ENCODE data around the gene PSMC4. TPM values are rescaled to one million over a fixed set of nuclear protein-coding genes. Genes with fewer than 3 reads are reported as not detected.
A peak's percentile ranks its signal among the peaks of the same experiment; 100 is the strongest.

PSMC4 gene
- total RNA-seq, 1 donor from 2014 or later: 101 TPM

DNA sequence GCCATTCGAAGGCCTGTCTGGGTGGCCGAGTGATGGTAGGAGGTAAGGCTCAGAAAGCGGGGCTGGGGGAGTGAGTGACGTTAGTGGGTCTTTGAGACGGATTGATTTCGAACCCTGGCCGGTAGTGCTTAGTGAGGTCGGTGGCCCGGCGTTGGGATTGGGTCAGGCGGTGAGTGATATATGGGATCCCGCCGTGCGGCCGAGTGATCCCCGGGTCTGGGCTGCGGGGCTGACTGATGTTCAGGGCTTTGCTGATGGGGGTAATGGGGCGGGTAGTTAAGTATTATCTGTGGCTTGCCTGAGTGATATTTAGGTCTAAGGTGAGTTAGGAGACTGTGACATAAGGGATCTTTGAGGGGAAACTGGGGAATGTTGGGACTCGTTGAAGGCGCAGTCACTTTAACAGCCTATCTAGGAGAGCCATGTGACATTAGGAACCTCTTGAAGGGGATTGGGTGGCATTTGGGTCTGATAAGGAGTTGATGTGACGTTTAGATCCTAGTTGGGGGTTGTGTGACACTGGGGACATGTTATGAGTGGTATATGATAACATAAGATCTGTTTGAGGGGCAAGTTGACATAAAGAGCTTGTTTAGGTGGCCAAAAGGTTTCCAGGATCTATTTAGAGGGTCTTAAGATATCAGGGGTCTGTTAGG is 543 bp downstream of the PSMC4 start:
- peak; percentile 11 for DNase-seq (ENCODE audit: low spot score)
- TF ChIP-seq, protein P1, sequence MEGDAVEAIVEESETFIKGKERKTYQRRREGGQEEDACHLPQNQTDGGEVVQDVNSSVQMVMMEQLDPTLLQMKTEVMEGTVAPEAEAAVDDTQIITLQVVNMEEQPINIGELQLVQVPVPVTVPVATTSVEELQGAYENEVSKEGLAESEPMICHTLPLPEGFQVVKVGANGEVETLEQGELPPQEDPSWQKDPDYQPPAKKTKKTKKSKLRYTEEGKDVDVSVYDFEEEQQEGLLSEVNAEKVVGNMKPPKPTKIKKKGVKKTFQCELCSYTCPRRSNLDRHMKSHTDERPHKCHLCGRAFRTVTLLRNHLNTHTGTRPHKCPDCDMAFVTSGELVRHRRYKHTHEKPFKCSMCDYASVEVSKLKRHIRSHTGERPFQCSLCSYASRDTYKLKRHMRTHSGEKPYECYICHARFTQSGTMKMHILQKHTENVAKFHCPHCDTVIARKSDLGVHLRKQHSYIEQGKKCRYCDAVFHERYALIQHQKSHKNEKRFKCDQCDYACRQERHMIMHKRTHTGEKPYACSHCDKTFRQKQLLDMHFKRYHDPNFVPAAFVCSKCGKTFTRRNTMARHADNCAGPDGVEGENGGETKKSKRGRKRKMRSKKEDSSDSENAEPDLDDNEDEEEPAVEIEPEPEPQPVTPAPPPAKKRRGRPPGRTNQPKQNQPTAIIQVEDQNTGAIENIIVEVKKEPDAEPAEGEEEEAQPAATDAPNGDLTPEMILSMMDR (IDR thresholded peaks at IDR 0.05; ENCODE audit: unreplicated experiment): no peak
- Mint-ChIP-seq H3K4me1 (ENCODE audit: unreplicated experiment) (peaks cover 16% of the 10 kb centered on the region), H3K27me3 (ENCODE audit: unreplicated experiment) (peaks cover 15% of the 10 kb centered on the region), H3K36me3 (ENCODE audit: low read depth, unreplicated experiment) (peaks cover 20% of the 10 kb centered on the region), H3K4me3 (ENCODE audit: unreplicated experiment) (peak overlapping the region; percentile 97), H3K9me3 (ENCODE audit: unreplicated experiment) (no peaks in the 10 kb centered on the region), H3K27ac (ENCODE audit: unreplicated experiment) (peak overlapping the region; percentile 93)

GRCh38 chr19:39974377-39975155 is 3.6 kb downstream of the PSMC4 start:
- peaks cover 32% of the 10 kb centered on the region for H3K36me3 Mint-ChIP-seq (ENCODE audit: low read depth, unreplicated experiment)
- peaks cover 18% of the 10 kb centered on the region for H3K27me3 Mint-ChIP-seq (ENCODE audit: unreplicated experiment)
- H3K4me3 Mint-ChIP-seq (ENCODE audit: unreplicated experiment): no peak overlapping the region
- H3K27ac Mint-ChIP-seq (ENCODE audit: unreplicated experiment): no peak overlapping the region
- H3K9me3 Mint-ChIP-seq (ENCODE audit: unreplicated experiment): no peaks in the 10 kb centered on the region
- DNase-seq (ENCODE audit: low spot score): no peak
- peaks cover 16% of the 10 kb centered on the region for H3K4me1 Mint-ChIP-seq (ENCODE audit: unreplicated experiment)
- TF ChIP-seq, protein P1 (IDR thresholded peaks at IDR 0.05; ENCODE audit: unreplicated experiment): no peak

- Mint-ChIP-seq H3K27ac (ENCODE audit: unreplicated experiment) (no peak overlapping the region), H3K9me3 (ENCODE audit: unreplicated experiment) (peaks cover 4% of the 10 kb centered on the region), H3K36me3 (ENCODE audit: low read depth, unreplicated experiment) (peaks cover 39% of the 10 kb centered on the region), H3K27me3 (ENCODE audit: unreplicated experiment) (peaks cover 6% of the 10 kb centered on the region), H3K4me1 (ENCODE audit: unreplicated experiment) (no peaks in the 10 kb centered on the region), H3K4me3 (ENCODE audit: unreplicated experiment) (no peak overlapping the region)
- TF ChIP-seq, protein P1 (IDR thresholded peaks at IDR 0.05; ENCODE audit: unreplicated experiment): no peak
- DNase-seq (ENCODE audit: low spot score): no peak
Measured at GRCh38 chr19:39982883-39983282, 11.9 kb downstream of the PSMC4 start.

DNA sequence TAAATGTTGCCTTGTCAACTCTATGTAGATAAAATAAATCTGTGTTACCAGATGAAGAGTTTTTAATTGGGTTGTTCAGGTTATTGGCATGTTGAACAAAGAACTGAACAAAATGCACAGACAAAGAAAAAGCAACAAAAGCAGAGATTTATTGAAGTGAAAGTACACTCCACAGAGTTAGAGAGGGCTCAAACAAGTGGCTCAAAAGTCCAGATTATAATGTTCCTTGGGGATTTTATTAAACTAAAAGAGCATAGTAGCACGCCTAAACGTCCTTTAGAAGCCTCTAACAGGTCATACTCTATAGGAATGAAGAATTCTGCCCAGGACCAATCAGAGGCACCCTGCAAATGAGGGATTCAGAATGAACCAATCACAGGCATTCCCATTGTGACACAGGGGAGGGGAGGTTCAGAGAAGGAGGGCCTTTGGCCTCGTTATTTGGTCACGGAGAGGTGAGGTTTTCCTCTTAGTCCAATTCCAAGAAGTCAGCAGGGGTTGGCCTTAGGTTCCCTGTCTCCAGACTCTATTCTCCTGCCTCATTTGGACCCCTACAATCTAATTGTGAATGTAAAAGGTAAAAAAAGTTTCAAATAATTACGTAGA is 12.8 kb downstream of the PSMC4 start:
- H3K9me3 Mint-ChIP-seq (ENCODE audit: unreplicated experiment): peaks cover 4% of the 10 kb centered on the region
- peaks cover 32% of the 10 kb centered on the region for H3K36me3 Mint-ChIP-seq (ENCODE audit: low read depth, unreplicated experiment)
- TF ChIP-seq, protein P1 (IDR thresholded peaks at IDR 0.05; ENCODE audit: unreplicated experiment): no peak
- H3K4me1 Mint-ChIP-seq (ENCODE audit: unreplicated experiment): no peaks in the 10 kb centered on the region
- DNase-seq (ENCODE audit: low spot score): no peak
- no peaks in the 10 kb centered on the region for H3K27me3 Mint-ChIP-seq (ENCODE audit: unreplicated experiment)
- peak overlapping the region; percentile 40 for H3K4me3 Mint-ChIP-seq (ENCODE audit: unreplicated experiment)
- peak overlapping the region; percentile 22 for H3K27ac Mint-ChIP-seq (ENCODE audit: unreplicated experiment)
